Spleen (tissue), 11 donors: ENCODE measurements around the gene PIK3R3. TPM values are rescaled to one million over a fixed set of nuclear protein-coding genes. Genes with fewer than 3 reads are reported as not detected.

ENCODE experiments used
- DNase-seq: peaks from one replicate; pipeline ENCODE4 v3.0.0-alpha.2; 2020
- H3K27ac ChIP-seq, 8 donors: fragments of 200-600 bp; sonication (generic) in 7 of 8; 1 replicate in 4 of 8; 2 replicates in 4 of 8; pipeline versions ENCODE4 v1.5.0 to v1.8.0; 2016 to 2021; ENCODE audit warnings: inconsistent platforms in 4 of 8, mild to moderate bottlenecking in 4 of 8, moderate library complexity in 1 of 8
- H3K27me3 ChIP-seq, 7 donors: fragments of 200-600 bp; sonication (generic) in 6 of 7; replicated peaks in 1 of 7; 1 replicate in 4 of 7; 2 replicates in 3 of 7; pipeline versions ENCODE4 v1.5.0 to v1.8.0; 2016 to 2021; ENCODE audit warnings: inconsistent platforms in 3 of 7, mild to moderate bottlenecking in 1 of 7
- H3K36me3 ChIP-seq, 6 donors: fragments of 200-600 bp; sonication (generic) in 5 of 6; 1 replicate in 4 of 6; 2 replicates in 2 of 6; pipeline versions ENCODE4 v1.5.0 to v1.8.0; 2016 to 2021; ENCODE audit warnings: inconsistent platforms in 2 of 6
- H3K4me1 ChIP-seq, 6 donors: fragments of 200-600 bp; sonication (generic) in 5 of 6; 1 replicate in 3 of 6; 2 replicates in 3 of 6; pipeline versions ENCODE4 v1.5.0 to v1.8.0; 2016 to 2021; ENCODE audit warnings: inconsistent platforms in 3 of 6
- H3K4me3 ChIP-seq, 8 donors: fragments of 200-600 bp; sonication (generic) in 7 of 8; 1 replicate in 4 of 8; 2 replicates in 4 of 8; pipeline versions ENCODE4 v1.5.0 to v1.8.0; 2016 to 2021; ENCODE audit warnings: inconsistent platforms in 4 of 8, mild to moderate bottlenecking in 4 of 8, moderate library complexity in 2 of 8
- H3K9me3 ChIP-seq, 8 donors: fragments of 200-600 bp; sonication (generic) in 7 of 8; 1 replicate in 4 of 8; 2 replicates in 4 of 8; pipeline versions ENCODE4 v1.5.0 to v1.8.0; 2016 to 2021; ENCODE audit warnings: inconsistent platforms in 4 of 8
- POLR2A ChIP-seq, 3 donors: fragments of 450-650 bp; IDR thresholded peaks; one replicate each; pipeline ENCODE4 v1.5.1; 2017; ENCODE audit warnings: antibody characterized with exemption in 3 of 3, mild to moderate bottlenecking in 1 of 3
- POLR2AphosphoS5 ChIP-seq, 3 donors: sonication (generic); formaldehyde crosslinking; IDR thresholded peaks; one replicate each; pipeline ENCODE4 v1.5.1; 2017; ENCODE audit warnings: antibody characterized with exemption in 3 of 3
- WGBS, 5 donors: extraction: QIAGEN DNeasy Blood & Tissue Kit in 3 of 5; methylation state at CpG; one replicate each; pipeline versions ENCODE4 v1.1.5 to v1.1.7; 2013 to 2018; 5-methylcytosine and 5-hydroxymethylcytosine counted together
- intact Hi-C: fragments of 100-400 bp; cut with DNase I; formaldehyde crosslinking; loops from one replicate; pipeline ENCODE4 v1.15.0; 2023; ENCODE audit warnings: low total_unique reads
- polyA plus RNA-seq, 3 donors: library from polyadenylated mRNA; stranded (reverse); fragments of 200-250 nt; gene quantifications; one replicate each; pipeline ENCODE4 v1.2.1, GENCODE V29; 2013
- total RNA-seq, 7 donors: library from RNA; depleted of rRNA in 3 of 7; stranded (reverse); fragments of >200 nt in 3 of 7; fragmentation: NEBNext Ultra II Directional in 4 of 7; extraction: Animal tissue kit (Norgen Biotek cat#: 25700) in 4 of 7; gene quantifications; one replicate each; pipeline versions ENCODE4 v1.1.0 to v1.2.1, GENCODE V29; 2016 to 2021
- TF ChIP-seq, protein P1 (sequence below), 11 experiments: fragments of 200-600 bp in 7 of 11; fragments of 450-650 bp in 4 of 11; sonication (generic) in 4 of 11; IDR thresholded peaks in 8 of 11; conservative IDR thresholded peaks in 3 of 11; 1 replicate in 7 of 11; 2 replicates in 4 of 11; pipeline versions ENCODE4 v1.4.0 to v1.8.0; 2016 to 2021; ENCODE audit warnings: antibody characterized with exemption in 11 of 11, inconsistent platforms in 4 of 11, mild to moderate bottlenecking in 1 of 11
- donor health status: healthy with polysubstance abuse.
- donor health status: DM: no; HTN: no; CAD: no; lungs with moderate emphysema.
- donor health status: DM: no; HTN: no; CAD: no.
- donor health status: Bipolar disorder and iron deficiency.
- donor health status: healthy.
- donor health status: DM: no; HTN: no; CAD: no.
- donor health status: DM: yes; HTN: yes; CAD: no.

Gene PIK3R3
- total and polyA plus RNA-seq, 10 donors = 3.1 to 45.9 (median 23.9) TPM

DNA sequence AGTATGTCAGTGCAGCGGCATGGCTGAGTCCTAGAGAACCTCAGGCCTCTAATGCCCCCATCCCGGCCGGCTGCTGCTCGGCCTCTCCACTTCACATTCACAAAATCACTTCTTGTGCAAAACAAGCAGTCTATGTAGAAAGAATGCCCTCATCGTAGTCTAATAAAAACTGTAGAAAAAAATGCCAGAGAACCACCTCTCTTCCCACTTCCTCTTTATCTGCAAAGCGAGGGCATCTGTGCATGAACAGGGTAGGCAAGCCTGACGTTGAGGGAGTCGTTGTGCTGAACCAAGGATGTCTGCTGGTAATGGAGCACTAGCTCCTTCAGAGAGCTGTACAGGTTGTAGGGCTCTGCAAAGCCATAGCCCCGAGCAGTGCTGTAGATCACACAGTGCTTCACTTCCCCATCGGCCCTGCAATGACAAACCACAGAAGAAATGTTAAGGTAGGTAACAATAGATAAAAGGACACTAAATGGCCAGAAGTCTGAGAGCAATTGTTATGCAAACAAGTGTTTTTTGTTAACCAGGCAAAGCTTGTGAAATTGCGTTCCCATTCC is 88.9 kb downstream of the PIK3R3 start:
- Histone ChIP-seq H3K4me3 (no peak overlapping the region), H3K27ac (peak overlapping the region in 5 of 8 donors; percentile 1 to 44 (median 28)), H3K36me3 (peaks cover 0 to 33% (median 0%) of the 10 kb centered on the region in 6 donors), H3K27me3 (no peaks in the 10 kb centered on the region), H3K4me1 (peaks cover 7 to 56% (median 38%) of the 10 kb centered on the region in 6 donors), H3K9me3 (no peaks in the 10 kb centered on the region)
- intact Hi-C loops = no loop called here
- peak; percentile 81 for DNase-seq
- WGBS, 5 donors = 26 to 37% (median 34%) methylated on average over 11 of the region's 11 CpGs
- TF ChIP-seq POLR2AphosphoS5 (IDR thresholded peaks at IDR 0.05) = peak in 2 of 3 donors; percentile 49 to 74
- no peak for TF ChIP-seq POLR2A (IDR thresholded peaks at IDR 0.05)

DNA sequence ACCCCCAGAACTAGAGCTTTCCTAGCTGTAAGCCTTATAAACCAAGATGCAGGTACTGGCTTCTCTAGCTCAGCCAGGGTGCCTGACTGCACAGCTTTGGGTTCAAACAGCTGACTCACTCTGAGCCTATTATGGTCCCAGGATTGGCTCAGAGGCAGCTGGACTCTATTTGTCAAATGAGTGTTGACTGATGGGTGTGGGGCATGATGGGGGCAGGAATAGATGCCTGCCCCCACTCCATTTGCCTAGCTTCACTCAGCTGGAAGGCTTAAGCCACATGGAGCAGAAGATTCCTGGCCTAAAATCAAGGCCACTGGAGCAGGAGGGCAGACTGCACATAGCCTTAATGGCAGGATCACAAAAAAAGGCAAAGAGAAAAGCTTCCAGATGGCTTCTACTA is 90.5 kb downstream of the PIK3R3 start:
- intact Hi-C loops = no loop called here
- H3K27me3 ChIP-seq = no peaks in the 10 kb centered on the region
- DNase-seq = no peak
- TF ChIP-seq POLR2A (IDR thresholded peaks at IDR 0.05) (no peak), POLR2AphosphoS5 (IDR thresholded peaks at IDR 0.05) (peak in 1 of 3 donors; percentile 23)
- TF ChIP-seq, protein P1, sequence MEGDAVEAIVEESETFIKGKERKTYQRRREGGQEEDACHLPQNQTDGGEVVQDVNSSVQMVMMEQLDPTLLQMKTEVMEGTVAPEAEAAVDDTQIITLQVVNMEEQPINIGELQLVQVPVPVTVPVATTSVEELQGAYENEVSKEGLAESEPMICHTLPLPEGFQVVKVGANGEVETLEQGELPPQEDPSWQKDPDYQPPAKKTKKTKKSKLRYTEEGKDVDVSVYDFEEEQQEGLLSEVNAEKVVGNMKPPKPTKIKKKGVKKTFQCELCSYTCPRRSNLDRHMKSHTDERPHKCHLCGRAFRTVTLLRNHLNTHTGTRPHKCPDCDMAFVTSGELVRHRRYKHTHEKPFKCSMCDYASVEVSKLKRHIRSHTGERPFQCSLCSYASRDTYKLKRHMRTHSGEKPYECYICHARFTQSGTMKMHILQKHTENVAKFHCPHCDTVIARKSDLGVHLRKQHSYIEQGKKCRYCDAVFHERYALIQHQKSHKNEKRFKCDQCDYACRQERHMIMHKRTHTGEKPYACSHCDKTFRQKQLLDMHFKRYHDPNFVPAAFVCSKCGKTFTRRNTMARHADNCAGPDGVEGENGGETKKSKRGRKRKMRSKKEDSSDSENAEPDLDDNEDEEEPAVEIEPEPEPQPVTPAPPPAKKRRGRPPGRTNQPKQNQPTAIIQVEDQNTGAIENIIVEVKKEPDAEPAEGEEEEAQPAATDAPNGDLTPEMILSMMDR (IDR thresholded peaks at IDR 0.05 in 8 of 11, conservative IDR thresholded peaks at IDR 0.05 in 3 of 11) = no peak
- no peak overlapping the region for H3K4me3 ChIP-seq
- H3K9me3 ChIP-seq = no peaks in the 10 kb centered on the region
- H3K4me1 ChIP-seq = peaks cover 12 to 71% (median 48%) of the 10 kb centered on the region in 6 donors
- H3K27ac ChIP-seq = peak overlapping the region in 1 of 8 donors; percentile 7
- H3K36me3 ChIP-seq = peaks cover 0 to 33% (median 0%) of the 10 kb centered on the region in 6 donors

DNA sequence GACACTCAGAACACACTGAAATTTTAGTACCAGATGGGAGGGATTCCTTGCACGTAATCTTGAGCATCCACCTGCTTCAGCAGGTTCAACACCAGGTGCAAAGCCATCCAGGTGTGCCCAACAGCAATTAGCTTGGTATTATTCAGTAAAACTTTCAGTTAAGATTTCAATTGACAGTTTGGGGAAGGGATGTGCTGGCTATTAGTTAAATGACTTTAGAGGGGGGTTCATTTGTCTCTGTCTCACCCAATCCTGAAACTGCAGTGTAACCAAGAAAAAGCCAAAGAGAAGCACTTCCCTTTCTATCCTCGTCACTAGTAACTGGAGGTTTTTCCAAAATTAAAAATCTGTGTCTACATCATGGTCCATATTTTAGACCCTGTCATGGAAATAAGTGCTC is 90.9 kb downstream of the PIK3R3 start:
- WGBS, 5 donors = 56 to 73% (median 68%) methylated on average over 2 of the region's 2 CpGs
- Histone ChIP-seq H3K9me3 (no peaks in the 10 kb centered on the region), H3K36me3 (peaks cover 0 to 33% (median 0%) of the 10 kb centered on the region in 6 donors), H3K27me3 (no peaks in the 10 kb centered on the region), H3K4me1 (peaks cover 13 to 76% (median 51%) of the 10 kb centered on the region in 6 donors), H3K4me3 (no peak overlapping the region), H3K27ac (peak overlapping the region in 1 of 8 donors; percentile 7)
- no peak for DNase-seq
- intact Hi-C loops = no loop called here
- TF ChIP-seq, protein P1 (IDR thresholded peaks at IDR 0.05 in 8 of 11, conservative IDR thresholded peaks at IDR 0.05 in 3 of 11) = no peak
- TF ChIP-seq POLR2A (IDR thresholded peaks at IDR 0.05) = no peak
- TF ChIP-seq POLR2AphosphoS5 (IDR thresholded peaks at IDR 0.05) = no peak

DNA sequence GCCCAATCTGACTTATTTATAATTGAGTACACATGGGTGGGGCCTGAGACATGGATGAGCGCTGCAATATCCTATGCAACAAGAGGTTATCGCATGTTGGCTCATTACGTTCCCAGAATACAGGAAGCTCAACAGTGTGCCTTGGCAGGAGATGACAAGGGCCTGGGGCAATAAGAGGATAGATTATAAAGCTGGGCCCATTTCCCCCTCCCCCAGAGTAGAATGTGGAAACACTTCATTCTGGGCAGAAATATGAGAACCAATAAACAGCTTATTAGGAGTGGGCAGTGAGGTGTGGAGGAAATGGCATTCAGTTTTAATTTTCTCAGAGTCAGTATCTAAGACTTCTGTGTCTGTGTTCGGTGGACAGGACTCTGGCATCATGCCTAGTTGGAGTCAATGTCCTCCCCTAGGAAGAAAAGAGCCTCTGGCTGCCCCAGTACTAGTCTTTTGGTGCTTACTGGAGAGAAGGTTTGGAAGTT is 92.8 kb downstream of the PIK3R3 start:
- WGBS, 5 donors = 30 to 55% (median 44%) methylated on average over 4 of the region's 4 CpGs

More for the DNA sequence above, 92.8 kb downstream of the PIK3R3 start:
- DNase-seq = no peak
- H3K4me1 ChIP-seq = peaks cover 13 to 77% (median 51%) of the 10 kb centered on the region in 6 donors
- H3K36me3 ChIP-seq = peaks cover 0 to 33% (median 0%) of the 10 kb centered on the region in 6 donors
- no peaks in the 10 kb centered on the region for H3K27me3 ChIP-seq
- H3K4me3 ChIP-seq = no peak overlapping the region
- TF ChIP-seq POLR2AphosphoS5 (IDR thresholded peaks at IDR 0.05) (peak in 1 of 3 donors; percentile 35), POLR2A (IDR thresholded peaks at IDR 0.05) (no peak)
- peak overlapping the region in 5 of 8 donors; percentile 20 to 50 (median 32) for H3K27ac ChIP-seq
- H3K9me3 ChIP-seq = no peaks in the 10 kb centered on the region
- intact Hi-C loops = loop anchor here (5.0 kb wide), 2 partner anchors 88 to 183 kb away; no protein-coding TSS in a partner anchor
